CD4-positive, alpha-beta T cell treated with Interleukin-1 beta for 1 hour (primary cell): Measurements from ENCODE around the gene TRIP13.
"Not testable (repeated sequence)": the region's sequence is repeated elsewhere in the genome, so short reads cannot be mapped to it uniquely, and the experiment has no call there.

Experiments used
- DNase-seq, 2 donors: peaks; one replicate each; pipeline ENCODE4 v3.0.0-alpha.2; 2020 to 2022

TRIP13 gene, protein sequence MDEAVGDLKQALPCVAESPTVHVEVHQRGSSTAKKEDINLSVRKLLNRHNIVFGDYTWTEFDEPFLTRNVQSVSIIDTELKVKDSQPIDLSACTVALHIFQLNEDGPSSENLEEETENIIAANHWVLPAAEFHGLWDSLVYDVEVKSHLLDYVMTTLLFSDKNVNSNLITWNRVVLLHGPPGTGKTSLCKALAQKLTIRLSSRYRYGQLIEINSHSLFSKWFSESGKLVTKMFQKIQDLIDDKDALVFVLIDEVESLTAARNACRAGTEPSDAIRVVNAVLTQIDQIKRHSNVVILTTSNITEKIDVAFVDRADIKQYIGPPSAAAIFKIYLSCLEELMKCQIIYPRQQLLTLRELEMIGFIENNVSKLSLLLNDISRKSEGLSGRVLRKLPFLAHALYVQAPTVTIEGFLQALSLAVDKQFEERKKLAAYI

DNA sequence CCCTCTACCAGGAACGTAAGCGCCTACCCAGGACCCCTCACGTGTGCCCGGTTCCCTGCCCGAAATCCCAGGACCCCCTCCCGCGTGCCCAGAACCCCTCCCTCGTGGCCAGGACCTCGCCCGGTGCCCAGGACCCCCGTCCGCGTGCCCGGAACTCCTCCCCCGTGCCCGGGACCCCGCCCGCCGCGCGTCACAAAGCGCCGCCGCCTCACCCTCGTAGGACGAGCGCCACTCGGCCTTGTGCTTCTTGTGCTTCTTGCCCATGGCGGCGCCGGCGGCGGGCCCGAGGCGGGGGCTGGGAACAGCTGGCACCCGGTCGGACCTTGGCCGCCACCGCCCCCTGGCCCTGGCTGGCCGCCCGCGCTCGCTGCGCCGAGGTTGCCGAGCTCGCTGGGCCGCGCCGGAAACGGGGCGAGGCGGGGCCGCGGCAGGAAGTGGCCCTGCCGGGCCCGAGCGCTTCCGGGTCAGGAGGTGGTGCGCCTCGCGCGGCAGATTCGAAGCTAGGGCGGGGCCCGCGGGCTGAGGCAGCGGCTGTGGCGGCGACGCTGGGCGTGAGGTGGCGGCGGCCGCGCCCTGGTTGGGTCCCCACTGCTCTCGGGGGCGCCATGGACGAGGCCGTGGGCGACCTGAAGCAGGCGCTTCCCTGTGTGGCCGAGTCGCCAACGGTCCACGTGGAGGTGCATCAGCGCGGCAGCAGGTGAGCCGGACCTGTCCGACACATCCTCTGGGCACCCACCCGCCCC, at the start of gene TRIP13, which contains the start of gene BRD9:
TRIP13 (plus strand) TSS at position 491 of the 743 bp plus-strand sequence; CDS start at position 606, 115 bp downstream.
BRD9 (minus strand) TSS at position 408 of the 743 bp plus-strand sequence; CDS start at position 264, 144 bp downstream.
- peak; percentile 83 to 85 for DNase-seq

DNA sequence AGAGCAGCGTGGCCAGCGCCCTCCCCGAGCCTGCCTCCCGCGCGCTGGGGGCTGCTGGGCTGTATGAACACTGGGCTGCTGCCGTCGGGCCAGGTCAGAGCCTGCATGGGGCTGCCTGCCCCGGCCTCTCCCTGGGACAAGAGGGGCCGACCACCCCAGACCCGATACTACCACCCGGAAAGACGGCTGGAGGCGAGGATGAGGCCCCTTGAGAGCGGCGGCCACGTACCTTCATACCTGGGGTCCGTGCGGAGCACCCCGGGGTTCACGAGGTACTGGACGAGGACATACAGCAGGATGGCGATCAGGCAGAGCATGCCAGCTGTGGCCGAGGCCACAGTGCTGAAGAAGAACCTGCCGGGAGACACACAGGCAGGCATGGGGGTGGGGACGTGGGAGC, 49.3 kb upstream of the TRIP13 start:
- not testable (repeated sequence) for DNase-seq

DNA sequence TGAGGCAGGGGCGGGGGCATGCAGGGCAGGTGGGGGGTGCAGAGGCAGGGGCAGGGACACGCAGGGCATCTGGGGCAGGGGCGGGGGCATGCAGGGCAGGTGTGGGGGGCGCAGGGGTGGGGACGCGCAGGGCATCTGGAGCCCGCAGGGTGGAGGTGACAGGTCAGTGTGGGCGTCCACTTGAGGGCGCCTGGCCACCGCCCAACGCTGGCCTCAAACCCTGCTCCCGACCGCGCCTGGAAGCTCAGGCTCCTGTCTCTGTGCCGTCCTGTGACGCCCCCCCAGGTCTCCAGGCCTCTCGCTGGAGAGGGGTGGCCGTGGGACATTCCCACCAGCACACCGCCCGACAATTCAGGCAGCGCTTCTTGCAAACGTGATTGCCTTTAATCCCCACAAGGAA, 48.8 kb upstream of the TRIP13 start:
- DNase-seq = not testable (repeated sequence)

DNA sequence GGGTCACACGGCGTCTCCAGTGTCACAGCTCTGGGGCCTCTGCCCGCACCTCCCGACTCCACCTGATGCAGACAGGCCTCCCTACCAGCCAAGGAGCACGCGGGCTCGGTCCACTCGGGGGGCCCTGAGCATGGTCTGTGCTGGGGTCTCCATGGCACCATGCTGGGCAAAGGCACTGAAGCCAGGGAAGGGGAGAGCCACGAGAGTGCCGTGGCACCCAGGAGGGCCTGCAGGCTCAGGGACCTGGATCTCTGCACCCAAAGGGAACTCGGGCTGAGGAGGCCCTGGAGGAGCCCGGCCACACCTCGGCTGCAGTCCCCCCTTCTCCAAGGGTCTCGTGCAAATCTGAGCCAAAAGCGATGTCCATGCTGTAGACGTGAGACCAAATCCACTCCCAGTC, 48.3 kb upstream of the TRIP13 start:
- DNase-seq = not testable (repeated sequence)

DNA sequence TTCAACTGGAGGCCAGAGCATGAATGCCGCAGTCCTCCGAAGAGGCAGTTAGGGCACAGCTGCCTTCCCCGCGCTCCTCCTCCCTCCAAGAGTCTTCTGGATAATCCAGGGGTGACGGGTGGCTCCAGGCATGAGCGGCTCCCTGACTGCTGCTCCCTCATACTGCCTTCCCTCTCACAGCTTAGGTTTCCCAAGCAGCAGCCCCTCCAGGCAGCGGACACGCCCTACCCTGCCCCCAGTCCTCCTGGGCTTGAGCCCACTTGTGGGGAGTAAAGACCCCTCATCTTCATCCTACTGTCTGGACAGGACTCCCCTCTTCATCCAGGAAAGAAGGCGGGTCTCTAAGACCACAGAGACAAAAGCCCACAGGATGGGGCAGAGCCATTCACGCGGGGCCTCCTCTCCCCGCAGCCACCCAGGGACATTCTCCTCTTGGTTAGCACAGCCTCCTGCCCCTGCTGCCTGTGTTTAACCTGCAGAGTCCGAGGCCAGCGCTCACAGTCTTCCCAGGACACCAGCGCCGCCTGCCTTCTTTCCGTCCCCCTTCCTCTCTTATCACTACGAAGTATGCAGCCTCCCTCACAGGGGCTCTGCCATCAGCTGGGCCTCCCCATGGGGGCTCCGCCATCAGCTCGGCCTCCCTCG, 47.5 kb upstream of the TRIP13 start:
- DNase-seq = not testable (repeated sequence)

DNA sequence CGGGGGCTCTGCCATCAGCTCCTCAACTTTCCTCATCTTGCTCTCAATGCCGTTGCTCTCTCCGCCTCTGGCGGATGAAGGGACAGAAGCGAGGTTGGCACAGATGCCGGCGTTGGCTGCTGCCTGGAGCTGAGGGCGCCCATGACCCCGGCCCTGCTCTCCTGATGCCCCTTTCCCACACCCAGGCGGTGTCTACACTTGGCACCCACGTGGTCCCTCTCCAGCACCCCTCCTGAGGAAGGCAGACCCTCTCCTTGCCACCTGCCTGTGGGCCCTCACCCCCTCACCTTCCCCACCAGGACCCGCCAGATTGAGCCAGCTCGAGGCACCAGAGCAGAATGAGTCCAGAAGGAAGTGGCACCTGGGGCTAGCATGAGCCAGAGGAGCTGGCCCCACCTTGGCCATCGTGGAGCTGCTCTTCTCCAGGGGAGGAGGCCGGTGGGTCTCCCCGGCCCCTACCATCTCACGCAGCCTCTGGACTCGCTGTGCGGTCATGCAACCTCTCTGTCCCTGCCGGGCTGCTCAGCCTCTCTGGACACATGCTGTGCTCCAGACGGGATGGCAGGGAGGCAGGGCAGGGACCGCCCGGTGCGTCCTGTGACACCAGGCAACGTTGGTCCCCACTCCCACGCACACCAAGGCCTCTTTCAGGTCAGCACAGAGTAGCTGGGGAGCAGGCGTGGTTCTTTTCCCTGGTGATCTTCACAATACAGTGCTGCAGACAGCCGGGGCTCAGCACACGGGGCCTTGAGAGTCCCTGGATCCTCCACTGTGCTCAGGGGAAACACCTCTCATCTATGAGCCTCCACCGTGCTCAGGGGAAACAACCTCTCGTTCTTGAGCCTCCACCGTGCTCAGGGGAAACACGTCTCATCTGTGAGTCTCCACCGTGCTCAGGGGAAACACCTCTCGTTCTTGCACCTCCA, 46.7 kb upstream of the TRIP13 start:
- DNase-seq = not testable (repeated sequence)

DNA sequence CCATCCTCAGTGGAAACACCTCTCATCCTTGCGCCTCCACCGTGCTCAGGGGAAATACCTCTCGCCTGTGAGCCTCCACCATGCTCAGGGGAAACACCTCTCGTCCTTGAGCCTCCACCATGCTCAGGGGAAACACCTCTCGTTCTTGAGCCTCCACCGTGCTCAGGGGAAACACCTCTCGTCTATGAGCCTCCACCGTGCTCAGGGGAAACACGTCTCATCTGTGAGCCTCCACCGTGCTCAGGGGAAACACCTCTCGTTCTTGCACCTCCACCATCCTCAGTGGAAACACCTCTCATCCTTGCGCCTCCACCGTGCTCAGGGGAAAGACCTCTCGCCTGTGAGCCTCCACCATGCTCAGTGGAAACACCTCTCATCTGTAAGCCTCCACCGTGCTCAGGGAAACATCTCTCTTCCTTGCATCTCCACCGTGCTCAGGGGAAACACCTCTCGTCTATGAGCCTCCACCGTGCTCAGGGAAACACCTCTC, 46.0 kb upstream of the TRIP13 start:
- DNase-seq = peak in 1 of 2 donors; percentile 24

DNA sequence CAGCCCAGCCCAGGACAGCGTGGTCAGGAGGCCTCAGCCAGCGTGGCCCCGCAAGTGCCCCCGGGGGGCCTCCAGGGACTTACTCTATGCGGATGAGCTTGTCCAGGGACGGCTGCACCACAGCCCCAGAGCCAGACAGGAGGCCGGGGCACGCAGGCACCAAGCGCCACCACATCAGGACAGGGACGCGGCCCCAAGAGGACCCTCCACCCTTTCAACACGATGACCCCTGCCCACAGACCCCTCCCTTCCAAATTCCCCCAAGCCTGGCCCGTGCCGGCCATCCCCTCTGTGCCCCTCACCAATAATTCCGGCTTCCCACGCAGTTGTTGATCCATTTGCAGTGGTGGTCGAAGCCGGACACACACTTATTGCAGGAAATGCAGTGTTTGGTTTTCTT, 45.5 kb upstream of the TRIP13 start:
- not testable (repeated sequence) for DNase-seq

DNA sequence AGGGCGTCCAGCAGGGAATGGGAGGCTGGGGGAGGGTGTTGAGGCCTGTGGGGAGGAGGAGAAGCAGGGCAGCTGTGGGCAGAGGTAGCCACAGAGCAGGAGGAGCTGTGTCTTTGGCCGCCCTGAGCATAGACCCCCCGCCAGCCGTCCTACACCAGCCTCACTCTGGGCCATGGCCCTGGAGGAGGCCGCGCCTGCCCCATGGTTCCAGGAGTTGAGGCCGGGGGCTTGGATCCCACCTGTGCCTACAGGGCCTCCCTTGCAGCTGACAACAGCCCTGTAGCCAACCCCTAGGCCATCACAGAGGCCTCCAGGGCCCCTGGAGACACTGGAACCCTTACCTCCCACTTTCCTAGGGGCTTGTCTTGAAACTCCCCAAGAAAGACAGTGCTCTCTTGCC, 44.9 kb upstream of the TRIP13 start:
- DNase-seq = not testable (repeated sequence)

DNA sequence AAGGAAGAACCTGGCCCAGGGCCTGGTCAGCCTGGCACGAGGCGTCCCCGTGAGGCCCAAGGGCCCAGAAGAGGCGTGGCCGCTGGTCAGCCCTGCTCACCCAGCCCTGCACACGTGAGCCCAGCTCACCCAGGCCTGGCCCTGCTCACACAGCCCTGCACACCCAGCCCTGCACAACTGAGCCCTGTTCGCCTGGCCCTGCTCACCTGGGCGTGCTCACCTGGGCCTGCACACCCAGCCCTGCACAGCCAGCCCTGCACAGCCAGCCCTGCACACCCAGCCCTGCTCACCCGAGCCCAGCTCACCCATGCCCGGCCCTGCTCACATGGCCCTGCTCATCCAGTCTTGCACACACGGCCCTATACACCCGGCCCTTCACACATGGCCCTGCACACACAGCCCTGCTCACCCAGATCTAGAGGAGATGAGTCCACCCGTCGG, 44.0 kb upstream of the TRIP13 start:
- no peak for DNase-seq

DNA sequence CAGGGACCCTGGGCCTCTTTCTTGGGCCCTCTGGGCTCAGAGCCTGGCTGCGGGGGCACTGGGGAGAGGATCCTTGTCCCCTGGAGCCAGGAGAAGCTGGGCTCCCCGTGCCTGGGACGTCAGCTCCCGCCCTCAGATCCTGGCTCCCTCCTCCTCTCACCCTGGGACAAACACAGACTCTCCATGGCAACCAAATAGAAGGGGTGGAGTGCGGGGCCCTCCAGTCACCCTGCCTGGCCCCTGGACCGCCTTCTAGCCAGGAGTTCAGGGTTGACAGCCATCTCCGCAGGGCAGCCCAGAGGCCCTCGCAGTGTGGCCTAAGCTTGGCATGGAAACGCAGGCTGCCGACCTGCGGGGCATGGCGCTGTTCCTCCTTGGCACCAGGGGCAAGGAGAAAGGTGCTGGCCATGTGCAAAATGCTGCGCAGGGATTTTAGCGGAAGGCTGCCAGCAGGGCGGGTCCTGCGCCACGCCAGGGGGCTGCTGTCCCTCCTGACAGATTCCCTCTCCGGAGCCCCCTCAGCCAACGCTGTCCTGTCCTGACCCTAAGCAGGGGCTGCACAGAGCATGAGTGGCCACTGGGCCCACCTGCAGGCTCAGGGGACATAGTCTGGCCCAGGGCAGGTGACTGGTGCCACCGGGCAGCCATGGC, 42.9 kb upstream of the TRIP13 start:
- DNase-seq = no peak

DNA sequence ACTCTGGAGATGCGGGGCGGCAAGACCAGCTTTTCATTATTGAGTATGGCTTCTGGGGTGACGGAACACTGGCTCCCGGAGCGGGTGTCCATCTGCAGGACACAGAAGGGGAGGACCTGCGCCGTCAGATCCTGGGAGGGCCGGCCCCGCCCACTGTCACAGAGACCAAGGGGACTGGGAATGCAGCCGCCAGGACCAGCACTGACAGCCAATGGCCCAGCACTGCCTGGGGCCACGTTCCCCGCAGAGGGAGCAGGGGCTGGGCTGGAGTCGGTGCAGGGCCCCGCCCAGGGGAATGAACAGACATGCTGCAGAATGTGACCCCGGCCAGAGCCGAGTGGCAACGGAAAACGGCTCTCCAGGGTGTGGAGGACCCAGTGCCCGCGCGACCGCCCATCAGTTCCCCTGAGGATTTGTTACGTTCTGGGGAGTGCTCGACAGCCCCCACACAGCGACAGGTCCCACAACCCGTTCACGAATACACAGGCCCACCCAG, 42.1 kb upstream of the TRIP13 start, which contains the start of gene ZDHHC11:
ZDHHC11 (minus strand) TSS at position 476 of the 496 bp plus-strand sequence; CDS start at position 92, 384 bp downstream.
- no peak for DNase-seq

DNA sequence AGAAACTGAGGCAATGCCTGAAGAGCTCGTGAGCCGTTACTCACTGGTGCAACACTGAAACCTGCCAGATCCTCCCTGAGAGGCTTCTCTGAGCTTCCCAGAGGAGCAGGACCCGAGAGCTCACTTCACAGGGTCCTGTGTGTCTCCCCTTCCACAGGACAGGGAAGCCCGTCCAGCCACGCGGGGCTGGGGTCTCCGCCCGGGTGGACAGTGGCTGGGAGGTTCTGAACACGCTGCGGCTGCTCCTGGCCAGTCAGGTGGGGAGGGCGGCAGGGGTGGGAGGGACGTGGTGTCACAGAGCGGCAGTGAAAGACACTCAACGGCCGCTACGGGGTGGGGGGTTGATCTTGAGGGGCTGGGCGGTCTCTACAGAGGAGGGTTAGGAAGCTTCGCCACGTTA, 41.6 kb upstream of the TRIP13 start:
- no peak for DNase-seq

DNA sequence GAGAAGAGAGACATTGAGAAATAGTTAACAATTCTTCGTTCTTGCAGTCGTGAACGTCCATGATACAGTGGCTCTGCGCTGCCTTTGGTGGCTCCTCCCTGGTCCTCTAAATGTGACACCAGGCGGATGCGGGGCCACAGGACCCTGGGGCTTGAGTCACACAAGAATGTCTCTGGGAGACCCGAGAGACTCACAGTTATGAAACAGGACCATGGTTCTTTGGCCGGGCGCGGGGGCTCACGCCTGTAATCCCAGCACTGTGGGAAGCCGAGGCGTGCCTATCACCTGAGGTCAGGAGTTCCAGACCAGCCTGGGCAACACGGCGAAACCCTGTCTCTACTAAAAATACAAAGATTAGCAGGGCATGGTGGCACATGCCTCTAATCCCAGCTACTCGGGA, 41.1 kb upstream of the TRIP13 start:
- DNase-seq = no peak

DNA sequence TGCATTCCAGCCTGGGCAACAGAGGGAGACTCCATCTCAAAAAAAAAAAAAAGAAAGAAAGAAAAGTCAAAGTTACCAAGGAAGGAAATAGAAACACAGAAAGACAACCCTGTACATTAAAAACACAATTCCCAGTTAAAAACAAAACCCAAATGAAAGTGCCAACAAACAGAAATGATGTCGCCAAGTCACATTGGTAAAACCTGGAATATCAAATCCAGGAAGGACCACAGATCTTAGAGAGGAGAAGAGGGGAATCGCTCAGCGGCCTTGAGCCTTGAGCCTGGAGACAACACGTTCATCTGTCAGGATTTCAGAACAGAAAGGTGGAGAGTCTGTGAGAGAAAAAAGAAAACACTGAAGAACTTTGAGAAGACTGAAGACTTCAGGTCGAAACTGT, 40.7 kb upstream of the TRIP13 start:
- no peak for DNase-seq

DNA sequence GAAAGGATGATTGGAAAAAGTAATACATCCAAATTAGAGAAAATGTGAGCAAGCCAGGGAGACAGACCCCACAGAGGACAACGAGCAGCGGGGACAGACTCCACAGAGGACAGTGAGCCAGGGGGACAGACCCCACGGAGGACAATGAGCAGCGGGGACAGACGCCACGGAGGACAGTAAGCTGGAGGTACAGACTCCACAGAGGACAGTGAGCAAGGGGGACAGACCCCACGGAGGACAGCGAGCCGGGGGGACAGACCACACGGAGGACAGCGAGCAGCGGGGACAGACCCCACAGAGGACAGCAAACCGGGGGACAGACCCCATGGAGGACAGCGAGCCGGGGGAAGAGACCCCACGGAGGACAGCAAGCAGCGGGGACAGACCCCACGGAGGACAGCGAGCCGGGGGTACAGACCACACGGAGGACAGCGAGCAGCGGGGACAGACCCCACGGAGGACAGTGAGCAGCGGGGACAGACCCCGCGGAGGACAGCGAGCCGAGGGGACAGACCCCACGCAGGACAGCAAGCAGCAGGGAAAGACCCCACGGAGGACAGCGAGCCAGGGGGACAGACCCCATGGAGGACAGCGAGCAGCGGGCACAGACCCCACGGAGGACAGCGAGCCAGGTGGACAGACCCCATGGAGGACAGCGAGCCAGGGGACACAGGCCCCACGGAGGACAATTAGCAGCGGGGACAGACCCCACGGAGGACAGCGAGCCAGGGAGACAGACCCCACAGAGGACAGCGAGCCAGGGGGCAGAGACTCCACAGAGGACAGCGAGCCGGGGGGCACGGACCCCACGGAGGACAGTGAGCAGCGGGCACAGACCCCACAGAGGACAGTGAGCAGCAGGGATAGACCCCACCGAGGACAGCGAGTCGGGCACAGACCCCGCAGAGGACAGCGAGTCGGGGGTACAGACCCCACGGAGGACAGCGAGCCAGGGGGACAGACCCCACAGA, 40.0 kb upstream of the TRIP13 start:
- DNase-seq = no peak

DNA sequence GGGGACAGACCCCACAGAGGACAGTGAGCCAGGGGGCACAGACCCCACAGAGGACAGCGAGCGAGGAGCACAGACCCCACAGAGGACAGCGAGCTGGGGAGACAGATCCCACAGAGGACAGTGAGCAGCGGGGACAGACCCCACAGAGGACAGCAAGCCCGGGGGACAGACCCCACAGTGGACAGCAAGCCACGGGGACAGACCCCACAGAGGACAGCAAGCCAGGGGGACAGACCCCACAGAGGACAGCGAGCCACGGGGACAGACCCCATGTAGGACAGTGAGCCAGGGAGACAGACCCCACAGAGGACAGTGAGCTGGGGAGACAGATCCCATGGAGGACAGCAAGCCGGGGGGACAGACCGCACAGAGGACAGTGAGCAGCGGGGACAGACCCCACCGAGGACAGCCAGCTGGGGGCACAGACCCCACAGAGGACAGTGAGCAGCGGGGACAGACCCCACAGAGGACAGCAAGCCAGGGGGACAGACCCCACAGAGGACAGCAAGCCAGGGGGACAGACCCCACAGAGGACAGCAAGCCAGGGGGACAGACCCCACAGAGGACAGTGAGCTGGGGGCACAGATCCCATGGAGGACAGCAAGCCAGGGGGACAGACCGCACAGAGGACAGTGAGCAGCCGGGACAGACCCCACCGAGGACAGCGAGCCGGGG, 39.1 kb upstream of the TRIP13 start:
- DNase-seq = not testable (repeated sequence)

DNA sequence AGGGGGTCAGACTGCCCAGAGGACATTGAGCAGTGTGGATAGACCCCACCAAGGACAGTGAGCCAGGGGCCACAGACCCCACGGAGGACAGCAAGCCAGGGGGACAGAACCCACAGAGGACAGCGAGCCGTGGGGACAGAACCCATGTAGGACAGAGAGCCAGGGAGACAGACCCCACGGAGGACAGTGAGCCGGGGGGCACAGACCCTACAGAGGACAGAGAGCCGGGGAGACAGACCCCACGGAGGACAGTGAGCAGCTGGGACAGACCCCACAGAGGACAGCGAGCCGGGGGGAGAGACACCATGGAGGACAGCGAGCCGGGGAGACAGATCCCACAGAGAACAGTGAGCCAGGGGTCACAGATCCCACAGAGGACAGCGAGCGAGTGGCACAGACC, 38.5 kb upstream of the TRIP13 start:
- no peak for DNase-seq
